Measurements from ENCODE around the gene DCAF5.
"Not testable (repeated sequence)": the region's sequence is repeated elsewhere in the genome, so short reads cannot be mapped to it uniquely, and the experiment has no call there.

The DCAF5 gene

GRCh38 chr14:69042299-69042698, 110.6 kb downstream of the DCAF5 start:
- DNase-seq: no peak

DNA sequence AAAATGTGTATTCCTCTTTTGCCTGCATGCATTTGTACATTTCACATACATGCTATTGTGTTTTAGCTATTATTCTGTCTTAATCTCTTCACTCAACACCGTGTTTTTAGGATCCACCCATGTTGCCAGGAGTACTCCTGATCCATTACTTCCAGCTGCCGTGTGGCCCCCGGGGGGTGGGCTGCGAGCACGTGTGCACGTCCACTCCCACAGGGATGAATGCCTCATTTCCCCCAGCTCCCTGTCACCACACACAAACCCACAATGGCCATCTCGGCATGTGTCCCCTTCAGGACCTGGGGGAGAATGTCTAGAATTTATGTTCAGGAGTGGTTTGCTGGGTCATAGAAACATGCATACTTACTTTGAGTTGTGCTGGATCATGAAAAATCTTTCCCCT, 111.1 kb downstream of the DCAF5 start:
- no peak for DNase-seq

GRCh38 chr14:69040353-69040752, 112.6 kb downstream of the DCAF5 start:
- DNase-seq: no peak

GRCh38 chr14:69039288-69039628, 113.7 kb downstream of the DCAF5 start:
- no peak for DNase-seq

DNA sequence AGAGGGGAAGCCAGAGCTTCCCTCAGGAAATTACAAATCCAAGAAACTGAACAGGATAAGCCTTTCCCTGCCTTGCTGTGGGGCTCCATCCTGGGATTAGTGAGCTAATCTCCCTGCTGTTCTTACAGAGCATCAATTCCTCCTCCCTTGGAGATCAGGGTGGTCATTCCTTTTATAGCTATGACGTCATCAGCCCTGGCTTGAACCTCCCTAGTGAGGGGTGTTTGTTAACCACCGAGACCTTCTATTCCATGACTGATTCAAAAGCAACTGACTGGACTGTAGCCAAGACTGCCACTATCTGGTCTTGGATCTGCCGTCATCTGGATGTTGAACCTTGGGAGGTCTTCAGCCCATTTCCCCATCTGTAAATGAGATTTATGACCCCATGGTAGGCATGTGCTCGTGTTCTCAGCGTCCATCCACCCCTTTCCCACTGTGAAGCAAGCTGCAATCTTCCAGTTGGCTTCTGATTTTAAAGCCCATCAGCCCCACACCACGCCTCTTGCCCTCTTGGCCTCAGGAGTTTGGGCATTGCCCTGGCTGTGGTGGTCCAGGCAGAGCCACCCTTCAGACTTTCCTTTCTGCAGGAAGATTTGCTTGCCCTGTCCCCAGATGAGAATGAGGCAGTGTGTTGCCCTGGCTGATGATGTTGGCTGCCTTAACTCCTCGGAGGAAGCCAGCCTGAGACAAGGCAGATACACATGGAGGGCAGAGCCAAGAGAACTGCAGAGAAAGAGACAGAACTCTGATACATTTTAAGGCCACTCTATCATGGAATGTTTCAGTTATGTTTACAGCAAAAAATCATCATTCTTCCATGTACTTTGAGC, 114.2 kb downstream of the DCAF5 start:
- DNase-seq: no peak

DNA sequence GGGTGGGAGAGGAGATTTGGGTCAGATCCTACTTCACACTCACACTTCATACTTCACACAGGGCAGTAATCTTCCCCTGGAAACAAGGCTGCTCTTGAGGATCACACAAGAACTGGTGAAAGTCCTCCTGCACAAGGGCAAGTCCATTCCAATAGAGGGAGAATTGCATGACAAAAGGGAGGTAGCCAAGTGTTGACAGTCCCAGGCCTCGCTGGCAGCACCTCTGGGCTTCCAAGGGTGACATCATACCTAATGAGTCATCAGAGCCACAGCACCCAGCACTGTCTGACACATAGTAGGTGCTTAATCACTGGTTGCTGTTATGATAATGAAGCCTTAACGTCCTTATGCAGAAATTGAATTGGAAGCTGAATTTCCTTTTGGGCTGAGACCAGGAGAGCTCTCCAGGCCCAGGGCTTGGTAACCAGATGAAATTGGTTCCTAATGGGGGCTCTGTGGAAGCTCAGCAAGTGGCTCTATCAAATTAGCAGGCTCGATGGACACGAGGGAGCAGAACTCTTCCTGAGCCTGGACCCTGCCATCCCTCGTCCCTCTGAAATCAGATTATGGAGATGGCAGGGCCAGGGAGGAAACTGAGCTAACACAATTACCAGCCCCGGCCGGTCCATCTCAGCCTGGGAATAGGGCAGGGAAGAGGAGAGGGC, 115.0 kb downstream of the DCAF5 start:
- no peak for DNase-seq

DNA sequence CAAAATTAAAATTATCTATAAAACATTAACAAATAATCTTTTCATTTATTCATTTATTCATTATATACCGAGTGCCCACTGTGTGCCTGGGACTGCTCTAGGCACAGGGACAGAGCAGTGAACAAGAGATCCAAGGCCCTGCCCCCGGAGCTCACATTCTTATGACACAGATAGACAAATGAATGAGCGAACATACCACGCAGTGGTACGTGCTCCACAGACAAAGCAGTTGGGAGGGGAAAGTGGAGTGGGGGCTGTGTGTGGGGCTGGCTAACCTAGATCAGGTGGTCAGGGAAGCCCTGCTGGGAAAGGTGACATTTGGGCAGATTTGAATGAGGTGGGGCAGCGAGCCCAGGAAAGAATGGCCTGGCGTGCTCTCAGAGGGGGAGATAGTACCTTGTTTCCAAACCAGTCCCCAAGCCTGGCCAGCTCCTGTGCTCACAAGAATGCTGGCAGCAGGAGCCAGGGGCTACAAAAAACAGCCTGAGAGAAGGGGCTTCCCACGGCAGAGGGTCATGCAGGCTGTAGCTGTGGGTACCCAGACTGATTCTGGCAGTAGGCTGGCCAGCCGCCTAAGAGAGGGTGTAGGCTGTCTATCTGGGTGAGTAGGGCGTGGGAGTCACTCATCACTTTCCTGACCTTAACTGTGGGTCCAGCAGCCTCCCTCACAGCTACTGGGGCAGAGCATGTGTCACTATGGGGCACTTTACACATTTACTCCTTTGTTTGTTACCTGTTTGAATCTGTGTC, 116.0 kb downstream of the DCAF5 start:
- no peak for DNase-seq

- no peak for DNase-seq
Observed at GRCh38 chr14:69034612-69035262, 118.2 kb downstream of the DCAF5 start.

- DNase-seq: no peak
Observed at GRCh38 chr14:69027242-69027913, 125.5 kb downstream of the DCAF5 start.

GRCh38 chr14:69023035-69023434, 129.9 kb downstream of the DCAF5 start:
- no peak for DNase-seq

DNA sequence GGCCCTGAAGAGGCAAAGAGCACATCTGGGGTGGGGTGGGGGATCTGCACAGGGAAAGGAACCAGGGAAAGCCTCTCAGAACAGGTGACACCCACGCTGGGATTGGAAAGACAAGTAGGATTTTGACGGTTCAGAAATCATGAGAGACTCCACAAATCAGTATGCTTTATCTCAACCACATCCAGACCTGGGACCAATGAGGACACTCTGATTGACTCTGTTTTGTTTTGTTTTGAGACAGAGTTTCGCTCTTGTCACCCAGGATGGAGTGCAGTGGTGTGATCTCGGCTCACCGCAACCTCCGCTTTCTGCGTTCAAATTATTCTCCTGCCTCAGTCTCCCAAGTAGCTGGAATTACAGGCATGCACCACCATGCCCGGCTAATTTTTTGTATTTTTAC, 130.8 kb downstream of the DCAF5 start:
- not testable (repeated sequence) for DNase-seq

GRCh38 chr14:69017706-69018105, 135.2 kb downstream of the DCAF5 start:
- no peak for DNase-seq

DNA sequence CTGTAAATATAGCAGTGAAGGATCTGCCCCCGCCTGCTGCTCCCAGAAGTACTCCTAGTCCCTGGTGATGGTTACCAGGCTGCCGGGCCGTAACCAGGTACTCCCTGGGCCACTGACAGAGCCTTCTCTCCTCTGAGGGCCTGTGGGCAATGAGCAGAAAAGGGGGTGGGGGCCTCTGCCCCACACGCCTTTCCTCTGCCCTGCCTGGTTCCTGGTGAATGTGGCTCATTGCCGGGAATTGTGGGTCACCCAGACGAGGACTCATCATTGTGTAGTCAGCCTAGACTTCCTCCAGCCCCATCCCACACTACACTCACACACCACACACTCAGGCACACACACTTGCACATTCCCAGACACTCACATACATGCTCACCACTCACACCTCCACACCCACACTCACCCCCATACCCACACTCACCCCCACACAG, 138.1 kb downstream of the DCAF5 start:
- DNase-seq: no peak

GRCh38 chr14:69013943-69014782, 138.8 kb downstream of the DCAF5 start:
- no peak for DNase-seq

GRCh38 chr14:69012256-69012953, 140.5 kb downstream of the DCAF5 start:
- no peak for DNase-seq

GRCh38 chr14:69010648-69011047, 142.3 kb downstream of the DCAF5 start:
- DNase-seq: no peak

GRCh38 chr14:69008421-69008884, 144.5 kb downstream of the DCAF5 start:
- DNase-seq: no peak

GRCh38 chr14:69006346-69006745, 146.6 kb downstream of the DCAF5 start:
- no peak for DNase-seq

GRCh38 chr14:69005432-69006148, 147.3 kb downstream of the DCAF5 start:
- DNase-seq: no peak
